ENCODE data around the gene CLEC1A.

DNA sequence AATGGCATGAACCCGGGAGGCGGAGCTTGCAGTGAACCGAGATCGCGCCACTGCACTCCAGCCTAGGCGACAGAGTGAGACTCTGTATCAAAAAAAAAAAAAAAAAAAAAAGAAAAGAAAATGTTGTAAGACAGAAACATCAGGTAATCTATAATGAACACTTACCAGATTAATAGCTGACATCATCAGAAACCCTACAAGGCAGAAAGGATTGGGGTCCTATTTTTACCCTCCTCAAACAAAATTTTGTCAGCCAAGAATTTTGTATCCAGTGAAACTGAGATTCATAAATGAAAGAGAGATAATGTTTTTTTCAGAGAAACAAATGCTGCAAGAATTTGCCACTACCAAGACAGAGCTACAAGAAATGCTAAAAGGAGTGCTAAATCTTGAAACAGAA lies 14.1 kb downstream of the CLEC1A start:
- TF ChIP-seq CTCF (IDR thresholded peaks at IDR 0.05; ENCODE audit: poor library complexity) (no peak), EZH2 (IDR thresholded peaks at IDR 0.05; ENCODE audit: borderline replicate concordance) (no peak), EZH2phosphoT487 (IDR thresholded peaks at IDR 0.05; ENCODE audit: low read depth, severe bottlenecking, unreplicated experiment) (no peak)
